ENCODE results near the gene PIP4K2C. TPM values are rescaled to one million over a fixed set of nuclear protein-coding genes. Genes with fewer than 3 reads are reported as not detected.

The PIP4K2C gene
- total RNA-seq, 2 experiments from 2014 or later = 15.1 to 17.3 TPM

DNA sequence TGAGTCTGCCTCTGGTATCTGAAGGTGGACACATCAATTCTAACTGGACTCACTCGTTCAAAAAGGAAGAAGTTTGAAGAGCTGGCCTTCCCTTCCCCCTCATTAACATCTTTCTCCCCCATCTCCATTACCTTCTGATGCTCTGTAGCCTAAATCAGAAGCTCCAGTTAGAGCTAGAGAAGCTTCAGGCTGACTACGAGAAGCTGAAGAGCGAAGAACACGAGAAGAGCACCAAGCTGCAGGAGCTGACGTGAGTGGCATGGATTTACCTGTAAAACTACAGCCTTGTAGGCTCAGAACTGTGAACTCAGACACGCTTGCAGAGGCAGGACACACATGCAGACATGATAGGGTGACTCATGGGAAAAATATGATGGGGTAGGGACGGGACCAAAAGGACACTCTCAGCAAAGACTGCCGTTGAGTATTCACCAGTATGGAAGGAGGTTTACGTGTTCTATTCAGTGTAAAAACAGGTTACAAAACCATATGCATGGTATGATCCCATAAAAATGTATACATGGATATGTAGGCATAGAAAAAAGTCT is 14.3 kb upstream of the PIP4K2C start:
- intact Hi-C loops (cut with DNase I, micrococcal nuclease) = no loop called here
- Histone ChIP-seq H3K4me1 (ENCODE audit: insufficient read depth, low read length) (no peaks in the 10 kb centered on the region), H3K36me3 (ENCODE audit: insufficient read depth, low read length) (no peaks in the 10 kb centered on the region), H3K27ac (ENCODE audit: low read depth in 1 of 2, low read length in 2 of 2) (no peak overlapping the region), H3K27me3 (ENCODE audit: control insufficient read depth in 1 of 2, insufficient read depth in 2 of 2, low read length in 2 of 2) (no peaks in the 10 kb centered on the region), H3K4me3 (ENCODE audit: low read length) (no peak overlapping the region), H3K9me3 (ENCODE audit: control insufficient read depth in 1 of 2, insufficient read depth in 1 of 2, low read length in 2 of 2) (no peaks in the 10 kb centered on the region)
- ChIA-PET CTCF (no interaction called here), POLR2A (no interaction called here)
- H3K27me3 Mint-ChIP-seq = no peaks in the 10 kb centered on the region
- no peak overlapping the region for H3K27ac Mint-ChIP-seq
- H3K4me1 Mint-ChIP-seq (ENCODE audit: low read depth) = no peaks in the 10 kb centered on the region
- TF ChIP-seq, protein P1, sequence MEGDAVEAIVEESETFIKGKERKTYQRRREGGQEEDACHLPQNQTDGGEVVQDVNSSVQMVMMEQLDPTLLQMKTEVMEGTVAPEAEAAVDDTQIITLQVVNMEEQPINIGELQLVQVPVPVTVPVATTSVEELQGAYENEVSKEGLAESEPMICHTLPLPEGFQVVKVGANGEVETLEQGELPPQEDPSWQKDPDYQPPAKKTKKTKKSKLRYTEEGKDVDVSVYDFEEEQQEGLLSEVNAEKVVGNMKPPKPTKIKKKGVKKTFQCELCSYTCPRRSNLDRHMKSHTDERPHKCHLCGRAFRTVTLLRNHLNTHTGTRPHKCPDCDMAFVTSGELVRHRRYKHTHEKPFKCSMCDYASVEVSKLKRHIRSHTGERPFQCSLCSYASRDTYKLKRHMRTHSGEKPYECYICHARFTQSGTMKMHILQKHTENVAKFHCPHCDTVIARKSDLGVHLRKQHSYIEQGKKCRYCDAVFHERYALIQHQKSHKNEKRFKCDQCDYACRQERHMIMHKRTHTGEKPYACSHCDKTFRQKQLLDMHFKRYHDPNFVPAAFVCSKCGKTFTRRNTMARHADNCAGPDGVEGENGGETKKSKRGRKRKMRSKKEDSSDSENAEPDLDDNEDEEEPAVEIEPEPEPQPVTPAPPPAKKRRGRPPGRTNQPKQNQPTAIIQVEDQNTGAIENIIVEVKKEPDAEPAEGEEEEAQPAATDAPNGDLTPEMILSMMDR (IDR thresholded peaks at IDR 0.05) = no peak
- no peaks in the 10 kb centered on the region for H3K36me3 Mint-ChIP-seq (ENCODE audit: low read depth)
- H3K4me3 Mint-ChIP-seq = no peak overlapping the region
- DNase-seq (no peak), ATAC-seq (ENCODE audit: poor library complexity) (no peak)
- no peaks in the 10 kb centered on the region for H3K9me3 Mint-ChIP-seq

DNA sequence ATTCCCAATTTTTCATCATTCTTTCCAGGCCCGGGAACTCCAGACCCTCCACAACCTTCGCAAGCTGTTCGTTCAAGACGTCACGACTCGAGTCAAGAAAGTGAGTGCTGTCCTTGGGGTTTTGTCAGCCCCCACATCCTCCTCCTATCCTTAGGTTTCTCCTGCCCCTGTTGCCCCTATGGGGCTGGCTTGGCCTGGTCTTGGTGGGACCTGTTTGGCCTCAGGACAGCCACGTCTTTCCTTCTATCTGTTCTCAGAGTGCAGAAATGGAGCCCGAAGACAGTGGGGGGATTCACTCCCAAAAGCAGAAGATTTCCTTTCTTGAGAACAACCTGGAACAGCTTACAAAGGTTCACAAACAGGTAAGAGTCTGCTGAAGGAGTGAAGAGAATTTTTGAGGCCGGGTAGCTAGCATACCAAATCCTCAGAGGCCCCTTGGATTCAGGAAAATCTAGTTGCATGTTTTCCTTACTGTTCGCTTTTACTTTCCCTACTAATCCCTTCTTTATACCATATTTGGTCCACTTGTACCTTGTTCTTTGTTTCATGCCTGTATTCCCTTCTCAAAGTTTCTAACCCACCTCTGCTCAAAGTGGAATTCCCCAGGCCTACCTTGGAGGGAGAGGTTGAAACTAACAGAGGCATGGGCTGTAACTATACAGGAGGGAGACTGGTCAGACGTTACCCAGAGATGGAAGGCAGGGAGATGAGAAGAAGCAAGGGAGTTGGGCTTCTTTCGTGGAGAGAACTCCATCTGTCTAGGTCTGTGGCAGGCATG is 12.8 kb upstream of the PIP4K2C start:
- H3K9me3 Mint-ChIP-seq = no peaks in the 10 kb centered on the region
- TF ChIP-seq, protein P1 (IDR thresholded peaks at IDR 0.05) = no peak
- no peak overlapping the region for H3K27ac Mint-ChIP-seq
- POLR2A ChIA-PET = no interaction called here
- no peak overlapping the region for H3K4me3 Mint-ChIP-seq
- ATAC-seq (ENCODE audit: poor library complexity) = no peak
- H3K4me1 Mint-ChIP-seq (ENCODE audit: low read depth) = no peaks in the 10 kb centered on the region
- CTCF ChIA-PET = no interaction called here
- peaks cover 4% of the 10 kb centered on the region for H3K4me1 ChIP-seq (ENCODE audit: insufficient read depth, low read length)
- H3K36me3 Mint-ChIP-seq (ENCODE audit: low read depth) = no peaks in the 10 kb centered on the region
- H3K27me3 ChIP-seq (ENCODE audit: control insufficient read depth in 1 of 2, insufficient read depth in 2 of 2, low read length in 2 of 2) = no peaks in the 10 kb centered on the region
- no peak overlapping the region for H3K4me3 ChIP-seq (ENCODE audit: low read length)
- intact Hi-C loops (cut with DNase I, micrococcal nuclease) = no loop called here
- no peak overlapping the region for H3K27ac ChIP-seq (ENCODE audit: low read depth in 1 of 2, low read length in 2 of 2)
- DNase-seq = no peak
- H3K36me3 ChIP-seq (ENCODE audit: insufficient read depth, low read length) = no peaks in the 10 kb centered on the region
- H3K9me3 ChIP-seq (ENCODE audit: control insufficient read depth in 1 of 2, insufficient read depth in 1 of 2, low read length in 2 of 2) = no peaks in the 10 kb centered on the region
- peaks cover 2% of the 10 kb centered on the region for H3K27me3 Mint-ChIP-seq

DNA sequence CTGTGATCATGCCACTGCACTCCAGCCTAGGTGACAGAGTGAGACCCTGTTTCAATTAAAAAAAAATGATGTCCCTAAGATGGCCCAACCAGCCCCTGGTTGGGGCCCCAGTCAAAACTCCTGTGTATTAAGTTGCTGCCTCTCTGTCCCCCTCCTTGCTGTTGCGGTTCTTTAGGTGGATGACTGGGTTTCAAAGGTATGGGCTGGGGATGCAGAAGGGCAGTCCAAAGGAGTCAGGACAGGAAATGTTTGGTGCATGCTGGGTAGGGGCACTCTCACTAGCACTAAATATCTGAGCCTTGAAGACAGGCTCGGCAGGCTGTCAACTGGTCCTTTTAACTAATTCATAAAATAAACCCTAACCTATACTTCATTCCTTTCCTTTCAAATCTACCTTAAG is 12.0 kb upstream of the PIP4K2C start:
- Histone ChIP-seq H3K27me3 (ENCODE audit: control insufficient read depth in 1 of 2, insufficient read depth in 2 of 2, low read length in 2 of 2) (no peaks in the 10 kb centered on the region), H3K9me3 (ENCODE audit: control insufficient read depth in 1 of 2, insufficient read depth in 1 of 2, low read length in 2 of 2) (no peaks in the 10 kb centered on the region), H3K4me1 (ENCODE audit: insufficient read depth, low read length) (peaks cover 8% of the 10 kb centered on the region), H3K27ac (ENCODE audit: low read depth in 1 of 2, low read length in 2 of 2) (no peak overlapping the region), H3K4me3 (ENCODE audit: low read length) (no peak overlapping the region), H3K36me3 (ENCODE audit: insufficient read depth, low read length) (no peaks in the 10 kb centered on the region)
- H3K27me3 Mint-ChIP-seq = peaks cover 7% of the 10 kb centered on the region
- intact Hi-C loops (cut with DNase I, micrococcal nuclease) = no loop called here
- no peak overlapping the region for H3K4me3 Mint-ChIP-seq
- TF ChIP-seq, protein P1 (IDR thresholded peaks at IDR 0.05) = no peak
- ATAC-seq (ENCODE audit: poor library complexity) = no peak
- H3K36me3 Mint-ChIP-seq (ENCODE audit: low read depth) = no peaks in the 10 kb centered on the region
- H3K9me3 Mint-ChIP-seq = no peaks in the 10 kb centered on the region
- no peak for DNase-seq
- POLR2A ChIA-PET = no interaction called here
- no peaks in the 10 kb centered on the region for H3K4me1 Mint-ChIP-seq (ENCODE audit: low read depth)
- CTCF ChIA-PET = no interaction called here
- H3K27ac Mint-ChIP-seq = no peak overlapping the region
